Measurements from ENCODE around the gene ASNSD1. TPM values are rescaled to one million over a fixed set of nuclear protein-coding genes. Genes with fewer than 3 reads are reported as not detected.

Gene ASNSD1
- total RNA-seq, 1 experiment from 2014 or later, result 48.5 TPM

GRCh38 chr2:189673661-189674373 lies 12.6 kb downstream of the ASNSD1 start:
- Histone ChIP-seq H3K4me2 (ENCODE audit: insufficient read depth, insufficient read length, low read length) (peak overlapping the region; percentile 99), H3T11ph (ENCODE audit: low read length) (no peak overlapping the region), H3K27me3 (ENCODE audit: insufficient read depth, low read length) (no peaks in the 10 kb centered on the region), H4K20me1 (ENCODE audit: control insufficient read depth, insufficient read depth, insufficient read length) (no peaks in the 10 kb centered on the region), H2BK12ac (ENCODE audit: insufficient read length, low read depth, low read length) (no peak overlapping the region), H3K9ac (ENCODE audit: extremely low read depth, insufficient read length, low read length) (no peak overlapping the region), H2BK120ac (ENCODE audit: low read depth, low read length, poor library complexity, severe bottlenecking) (no peak overlapping the region), H3K79me2 (ENCODE audit: insufficient read depth, low read length) (no peaks in the 10 kb centered on the region), H4K91ac (ENCODE audit: insufficient read length, low read depth, low read length) (no peak overlapping the region), H3K56ac (ENCODE audit: insufficient read length, low read depth, low read length) (no peak overlapping the region), H2AK5ac (ENCODE audit: insufficient read length, low read length) (no peak overlapping the region), H4K5ac (ENCODE audit: insufficient read length, low read depth, low read length) (no peak overlapping the region), H4K8ac (replicated peaks; ENCODE audit: insufficient read length, low read depth, low read length) (no peak overlapping the region), H3K18ac (ENCODE audit: insufficient read length, low read depth, low read length) (no peak overlapping the region), H2AFZ (ENCODE audit: low read length) (peak overlapping the region; percentile 81), H3K23ac (ENCODE audit: insufficient read length, low read depth, low read length) (no peak overlapping the region), H2BK5ac (ENCODE audit: insufficient read length, low read length) (no peak overlapping the region), H2BK15ac (ENCODE audit: low read depth, low read length) (no peak overlapping the region), H3K9me3 (ENCODE audit: control insufficient read depth, low read depth, low read length) (no peaks in the 10 kb centered on the region), H3K79me1 (ENCODE audit: insufficient read depth, low read depth, low read length, poor library complexity, severe bottlenecking) (no peaks in the 10 kb centered on the region), H3K23me2 (ENCODE audit: insufficient read length, low read depth, low read length, poor library complexity, severe bottlenecking) (peaks cover 10% of the 10 kb centered on the region), H2BK20ac (ENCODE audit: low read depth, low read length, poor library complexity, severe bottlenecking) (no peak overlapping the region), H3K14ac (ENCODE audit: insufficient read depth, low read length) (no peak overlapping the region), H3K4me1 (ENCODE audit: insufficient read depth, low read length) (no peaks in the 10 kb centered on the region), H3K4ac (ENCODE audit: low read depth, low read length) (no peak overlapping the region), H3K27ac (ENCODE audit: insufficient read length, low read depth, low read length) (no peak overlapping the region)
- Mint-ChIP-seq H3K27ac (peak overlapping the region in 1 of 3 experiments; percentile 4; a peak in 2 of 7 replicates), H3K27me3 (ENCODE audit: low read depth) (peaks cover 3% of the 10 kb centered on the region; the same call in 1 of the 2 replicates), H3K4me3 (peak overlapping the region; percentile 45 to 72), H3K9me3 (peaks cover 7 to 9% of the 10 kb centered on the region in 2 experiments; a peak in 3 of 5 replicates), H3K36me3 (ENCODE audit: insufficient read depth in 1 of 3, low read depth in 3 of 3) (peaks cover 11 to 30% (median 25%) of the 10 kb centered on the region in 3 experiments), H3K4me1 (peaks cover 12 to 16% of the 10 kb centered on the region in 2 experiments; a peak in 3 of 4 replicates)
- no CpG with 5 or more reads among the region's 12 CpGs for WGBS (ENCODE audit: extremely low coverage, insufficient read length, low lambda C conversion rate)
- DNase-seq, result no peak
- TF ChIP-seq CTCF (conservative IDR thresholded peaks at IDR 0.05), result no peak

All from H9 (cell line).